NB4 (cell line): ENCODE measurements around the gene STK38L.

Experiments
- DNase-seq: peaks from one replicate; pipeline ENCODE4 v3.0.0; 2010; ENCODE audit warnings: low read depth
- H3K4me3 ChIP-seq: one replicate; pipeline ENCODE4 v1.5.1; 2011; ENCODE audit warnings: mild to moderate bottlenecking, low read depth, low read length, moderate library complexity
- MYC ChIP-seq: IDR thresholded peaks from 2 replicates; pipeline ENCODE4 v1.6.1; 2011; ENCODE audit warnings: low read depth, low read length
- POLR2A ChIP-seq: IDR thresholded peaks from 2 replicates; pipeline ENCODE4 v1.6.1; 2011; ENCODE audit warnings: mild to moderate bottlenecking; ENCODE audit not compliant: insufficient read length; ENCODE audit errors: extremely low read depth
- TF ChIP-seq, protein P1 (sequence below): IDR thresholded peaks from 2 replicates; pipeline ENCODE4 v1.6.1; 2011; ENCODE audit warnings: low read depth, low read length
- TF ChIP-seq, protein P2 (sequence below): IDR thresholded peaks from one replicate; pipeline ENCODE4 v1.5.1; 2012; ENCODE audit warnings: low read depth, low read length

Gene STK38L

DNA sequence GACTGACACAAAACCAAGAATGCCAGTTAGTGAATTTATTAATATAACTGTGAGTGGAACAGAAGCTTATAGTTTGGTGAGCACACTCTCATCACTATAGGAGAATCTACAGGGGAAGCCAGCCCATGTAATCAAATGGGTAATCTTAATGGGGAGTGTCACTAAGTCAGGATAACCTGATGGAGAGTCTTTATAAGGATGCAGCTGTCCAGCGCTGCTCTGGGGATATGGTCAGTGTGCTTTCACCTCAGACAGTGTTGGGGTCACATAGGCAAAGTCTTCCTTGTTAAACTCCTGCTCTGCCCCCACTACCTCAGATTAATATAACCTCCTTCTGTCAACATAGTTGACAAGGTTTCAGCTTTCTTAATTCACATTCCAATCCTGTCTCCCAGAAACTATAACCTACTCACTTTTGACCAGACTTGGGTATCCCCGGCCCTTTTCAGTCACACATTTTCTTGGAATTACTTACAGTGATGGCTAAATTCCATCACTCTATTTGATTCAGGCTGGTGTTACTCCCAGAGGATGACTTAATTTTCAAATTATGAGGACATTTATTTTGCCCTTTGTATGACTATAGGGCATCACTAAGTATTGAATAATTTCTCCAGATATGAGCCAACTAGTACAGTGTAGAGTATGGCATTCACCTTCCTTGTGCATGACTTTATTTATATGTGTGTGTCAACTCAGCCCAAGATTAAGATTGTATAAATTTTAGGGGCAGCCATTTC is 13.2 kb downstream of the STK38L start:
- TF ChIP-seq POLR2A (no peak), MYC (no peak)
- TF ChIP-seq, protein P1, sequence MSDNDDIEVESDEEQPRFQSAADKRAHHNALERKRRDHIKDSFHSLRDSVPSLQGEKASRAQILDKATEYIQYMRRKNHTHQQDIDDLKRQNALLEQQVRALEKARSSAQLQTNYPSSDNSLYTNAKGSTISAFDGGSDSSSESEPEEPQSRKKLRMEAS, result no peak
- TF ChIP-seq, protein P2, sequence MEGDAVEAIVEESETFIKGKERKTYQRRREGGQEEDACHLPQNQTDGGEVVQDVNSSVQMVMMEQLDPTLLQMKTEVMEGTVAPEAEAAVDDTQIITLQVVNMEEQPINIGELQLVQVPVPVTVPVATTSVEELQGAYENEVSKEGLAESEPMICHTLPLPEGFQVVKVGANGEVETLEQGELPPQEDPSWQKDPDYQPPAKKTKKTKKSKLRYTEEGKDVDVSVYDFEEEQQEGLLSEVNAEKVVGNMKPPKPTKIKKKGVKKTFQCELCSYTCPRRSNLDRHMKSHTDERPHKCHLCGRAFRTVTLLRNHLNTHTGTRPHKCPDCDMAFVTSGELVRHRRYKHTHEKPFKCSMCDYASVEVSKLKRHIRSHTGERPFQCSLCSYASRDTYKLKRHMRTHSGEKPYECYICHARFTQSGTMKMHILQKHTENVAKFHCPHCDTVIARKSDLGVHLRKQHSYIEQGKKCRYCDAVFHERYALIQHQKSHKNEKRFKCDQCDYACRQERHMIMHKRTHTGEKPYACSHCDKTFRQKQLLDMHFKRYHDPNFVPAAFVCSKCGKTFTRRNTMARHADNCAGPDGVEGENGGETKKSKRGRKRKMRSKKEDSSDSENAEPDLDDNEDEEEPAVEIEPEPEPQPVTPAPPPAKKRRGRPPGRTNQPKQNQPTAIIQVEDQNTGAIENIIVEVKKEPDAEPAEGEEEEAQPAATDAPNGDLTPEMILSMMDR, result no peak
- no peak for DNase-seq
- H3K4me3 ChIP-seq, result no peak overlapping the region

DNA sequence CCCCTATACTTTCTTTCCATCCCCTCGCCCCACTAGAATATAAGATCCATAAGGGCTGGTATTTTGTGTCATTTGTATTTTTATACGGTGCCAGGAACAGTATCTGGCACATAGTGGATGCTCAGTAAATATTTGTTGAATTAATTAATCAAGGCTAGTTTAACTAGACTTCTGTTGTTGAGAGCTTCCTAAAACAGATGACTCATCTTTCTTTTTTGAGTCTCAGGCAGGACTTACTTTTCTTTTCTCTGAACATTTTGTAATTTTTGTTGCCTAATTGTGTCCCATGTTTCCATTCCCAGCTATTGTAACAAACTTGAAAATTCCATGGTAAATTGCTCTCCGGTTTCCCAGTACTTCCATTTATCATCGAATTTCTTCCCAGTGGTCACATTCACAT is 16.7 kb downstream of the STK38L start:
- no peak for DNase-seq
- H3K4me3 ChIP-seq, result no peak overlapping the region
- TF ChIP-seq, protein P1, result no peak
- no peak for TF ChIP-seq MYC
- no peak for TF ChIP-seq POLR2A

- no peak for TF ChIP-seq MYC
- TF ChIP-seq POLR2A, result no peak
- TF ChIP-seq, protein P2, result no peak
- TF ChIP-seq, protein P1, result no peak
- no peak for DNase-seq
- H3K4me3 ChIP-seq, result no peak overlapping the region
Measured at GRCh38 chr12:27261866-27262265, 17.8 kb downstream of the STK38L start.

GRCh38 chr12:27270148-27270547 is 26.1 kb downstream of the STK38L start:
- TF ChIP-seq MYC (no peak), POLR2A (no peak)
- TF ChIP-seq, protein P2, result no peak
- TF ChIP-seq, protein P1, result no peak

GRCh38 chr12:27271206-27271605 is 27.1 kb downstream of the STK38L start:
- DNase-seq, result no peak
- no peak overlapping the region for H3K4me3 ChIP-seq
- TF ChIP-seq POLR2A (no peak), MYC (no peak)
- TF ChIP-seq, protein P1, result no peak
- TF ChIP-seq, protein P2, result no peak

More at GRCh38 chr12:27270148-27270547, 26.1 kb downstream of the STK38L start:
- no peak overlapping the region for H3K4me3 ChIP-seq
- DNase-seq, result no peak

DNA sequence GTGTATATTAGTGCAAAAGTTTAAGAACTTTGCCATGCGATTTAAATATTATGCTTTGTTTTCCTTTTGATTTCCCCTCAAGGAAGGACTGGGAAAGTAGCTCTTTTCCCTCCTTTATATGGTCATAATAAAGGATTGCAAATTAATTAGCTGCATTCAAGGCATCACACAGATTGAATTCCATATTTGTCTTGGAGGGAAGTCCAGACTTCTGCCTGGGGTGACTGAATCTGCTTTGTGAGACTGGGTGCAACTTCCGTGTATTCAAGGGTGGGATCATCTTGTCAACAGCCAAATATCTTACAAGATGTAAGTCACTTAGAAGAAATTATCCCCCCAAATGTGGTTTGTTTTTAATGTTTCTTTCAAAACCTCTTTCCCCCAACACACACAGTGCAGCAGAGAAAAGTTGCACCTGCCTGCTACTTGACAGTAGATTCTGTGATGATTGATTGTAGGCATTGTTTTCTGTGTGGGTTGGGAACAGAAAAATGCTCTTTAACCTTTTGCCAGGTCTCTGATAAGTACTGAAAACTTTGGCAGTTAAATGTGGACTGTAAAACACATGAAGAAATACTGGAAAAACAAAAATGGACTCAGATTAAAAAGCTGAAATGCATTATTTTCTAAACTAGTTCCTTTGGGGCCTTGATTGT is 28.4 kb downstream of the STK38L start:
- no peak for DNase-seq
- TF ChIP-seq, protein P2, result no peak
- TF ChIP-seq MYC, result no peak
- no peak for TF ChIP-seq POLR2A
- TF ChIP-seq, protein P1, result no peak
- no peak overlapping the region for H3K4me3 ChIP-seq
